CD14-positive monocyte (primary cell): ENCODE measurements around the gene FBXO28. TPM values are rescaled to one million over a fixed set of nuclear protein-coding genes. Genes with fewer than 3 reads are reported as not detected.

Experiments used
- DNase-seq, 3 donors: peaks; one replicate each; pipeline ENCODE4 v3.0.0-alpha.2; 2011 to 2022
- H2AFZ ChIP-seq: 2 replicates; pipeline ENCODE4 v1.6.0; 2012; ENCODE audit warnings: mild to moderate bottlenecking, low read depth, low read length, inconsistent platforms; ENCODE audit not compliant: insufficient read depth, poor library complexity, severe bottlenecking
- H3K27ac ChIP-seq, 2 donors: 1 replicate in 1 of 2; 2 replicates in 1 of 2; pipeline ENCODE4 v1.5.1; 2012 to 2013; ENCODE audit warnings: low read length in 2 of 2, control low read depth in 1 of 2, inconsistent platforms in 1 of 2, low read depth in 1 of 2, mild to moderate bottlenecking in 1 of 2
- H3K27me3 ChIP-seq, 2 donors: one replicate each; pipeline versions ENCODE4 v1.6.0 to v1.6.1; 2011 to 2013; ENCODE audit warnings: low read length in 2 of 2; ENCODE audit not compliant: control insufficient read depth in 2 of 2, insufficient read depth in 2 of 2
- H3K36me3 ChIP-seq, 2 donors: replicated peaks in 1 of 2; 1 replicate in 1 of 2; 2 replicates in 1 of 2; pipeline versions ENCODE4 v1.5.1 to v1.6.1; 2012 to 2013; ENCODE audit warnings: low read length in 2 of 2, control low read depth in 1 of 2, inconsistent platforms in 1 of 2, mild to moderate bottlenecking in 1 of 2; ENCODE audit not compliant: insufficient read depth in 2 of 2, control insufficient read depth in 1 of 2
- H3K4me1 ChIP-seq, 2 donors: 1 replicate in 1 of 2; 2 replicates in 1 of 2; pipeline versions ENCODE4 v1.5.1 to v1.6.1; 2012 to 2013; ENCODE audit warnings: low read length in 2 of 2, control low read depth in 1 of 2, inconsistent platforms in 1 of 2, mild to moderate bottlenecking in 1 of 2, moderate library complexity in 1 of 2; ENCODE audit not compliant: insufficient read depth in 2 of 2, control insufficient read depth in 1 of 2
- H3K4me2 ChIP-seq: replicated peaks from 2 replicates; pipeline ENCODE3; 2012; ENCODE audit warnings: low read length, moderate library complexity, mild to moderate bottlenecking; ENCODE audit not compliant: poor library complexity, severe bottlenecking; ENCODE audit errors: extremely low read depth
- H3K4me3 ChIP-seq, 3 experiments: fragments of 200-600 bp in 1 of 3; sonication (generic) in 1 of 3; replicated peaks in 1 of 3; 1 replicate in 2 of 3; 2 replicates in 1 of 3; pipeline ENCODE4 v1.5.1; 2011 to 2013; ENCODE audit warnings: low read length in 3 of 3, mild to moderate bottlenecking in 3 of 3, control low read depth in 2 of 3, low read depth in 2 of 3, inconsistent platforms in 1 of 3, moderate library complexity in 1 of 3
- H3K79me2 ChIP-seq: 2 replicates; pipeline ENCODE4 v1.6.0; 2012; ENCODE audit warnings: mild to moderate bottlenecking, control low read depth, inconsistent platforms, low read length, moderate library complexity; ENCODE audit not compliant: insufficient read depth
- H3K9ac ChIP-seq: 2 replicates; pipeline ENCODE4 v1.6.0; 2017; ENCODE audit warnings: low read length, mild to moderate bottlenecking; ENCODE audit not compliant: insufficient read depth, poor library complexity, severe bottlenecking
- H3K9me3 ChIP-seq, 2 donors: replicated peaks in 1 of 2; 1 replicate in 1 of 2; 2 replicates in 1 of 2; pipeline versions ENCODE4 v1.5.1 to v1.6.1; 2012 to 2013; ENCODE audit warnings: low read length in 2 of 2, control low read depth in 1 of 2; ENCODE audit not compliant: control insufficient read depth in 1 of 2, insufficient read depth in 1 of 2
- H4K20me1 ChIP-seq: 2 replicates; pipeline ENCODE4 v1.6.0; 2012; ENCODE audit warnings: mild to moderate bottlenecking, low read length, control low read depth, moderate library complexity; ENCODE audit not compliant: insufficient read depth
- H3K27ac Mint-ChIP-seq, 7 donors: one replicate each; pipeline ENCODE4 v1.8.0; 2020; ENCODE audit warnings: mild to moderate bottlenecking in 7 of 7, mixed read lengths in 7 of 7, moderate library complexity in 6 of 7, inconsistent platforms in 2 of 7
- H3K27me3 Mint-ChIP-seq, 3 donors: one replicate each; pipeline ENCODE4 v1.8.0; 2021 to 2022; ENCODE audit warnings: low read depth in 3 of 3, mild to moderate bottlenecking in 3 of 3, mixed read lengths in 3 of 3, moderate library complexity in 3 of 3, inconsistent platforms in 1 of 3
- H3K36me3 Mint-ChIP-seq, 2 donors: one replicate each; pipeline ENCODE4 v1.8.0; 2020; ENCODE audit warnings: mixed read lengths in 2 of 2, inconsistent platforms in 1 of 2, mild to moderate bottlenecking in 1 of 2
- H3K4me1 Mint-ChIP-seq: one replicate; pipeline ENCODE4 v1.8.0; 2020; ENCODE audit warnings: mild to moderate bottlenecking, mixed read lengths
- H3K4me3 Mint-ChIP-seq, 2 donors: one replicate each; pipeline ENCODE4 v1.8.0; 2020; ENCODE audit warnings: mild to moderate bottlenecking in 2 of 2, mixed read lengths in 2 of 2, moderate library complexity in 1 of 2
- H3K9me3 Mint-ChIP-seq, 7 donors: one replicate each; pipeline ENCODE4 v1.8.0; 2020 to 2022; ENCODE audit warnings: mixed read lengths in 7 of 7, mild to moderate bottlenecking in 6 of 7, moderate library complexity in 6 of 7, inconsistent platforms in 2 of 7
- WGBS: methylation state at CpG from one replicate; pipeline ENCODE4 v1.1.5; 2013; ENCODE audit warnings: missing lambda C conversion rate; ENCODE audit not compliant: insufficient coverage; 5-methylcytosine and 5-hydroxymethylcytosine counted together
- intact Hi-C, 2 donors: fragments of 100-400 bp; cut with micrococcal nuclease; formaldehyde crosslinking; loops; one replicate each; pipeline versions ENCODE4 v1.15.0 to v1.15.1; 2023
- polyA plus RNA-seq, 3 donors: library from polyadenylated mRNA; depleted of rRNA in 1 of 3; unstranded in 2 of 3; stranded (reverse) in 1 of 3; fragments of 300-500 nt in 2 of 3; fragments of >200 nt in 1 of 3; fragmentation: Illumina TruSeq in 2 of 3; gene quantifications; 1 replicate in 2 of 3; 2 replicates in 1 of 3; pipeline ENCODE4 v1.2.3, GENCODE V29; 2012 to 2021
- TF ChIP-seq, protein P1 (sequence below): fragments of 200-600 bp; IDR thresholded peaks from one replicate; pipeline ENCODE4 v1.8.0; 2022; ENCODE audit warnings: antibody characterized with exemption, mild to moderate bottlenecking

The FBXO28 gene
- polyA plus RNA-seq, 3 donors, result 12.9 to 15.8 (median 13.0) TPM

- Histone ChIP-seq H3K27me3 (no peaks in the 10 kb centered on the region), H3K4me3 (no peak overlapping the region), H3K27ac (no peak overlapping the region), H4K20me1 (peaks cover 2% of the 10 kb centered on the region), H3K36me3 (peaks cover 13 to 22% of the 10 kb centered on the region in 2 donors), H3K9me3 (no peaks in the 10 kb centered on the region), H3K4me2 (no peak overlapping the region), H3K9ac (no peak overlapping the region), H3K4me1 (peaks cover 13 to 19% of the 10 kb centered on the region in 2 donors), H2AFZ (no peak overlapping the region), H3K79me2 (peaks cover 2% of the 10 kb centered on the region)
- DNase-seq, result no peak
- Mint-ChIP-seq H3K9me3 (peaks cover 0 to 3% (median 0%) of the 10 kb centered on the region in 7 donors), H3K4me1 (peaks cover 27% of the 10 kb centered on the region), H3K4me3 (no peak overlapping the region), H3K36me3 (peaks cover 19 to 27% of the 10 kb centered on the region in 2 donors), H3K27ac (peak overlapping the region in 2 of 7 donors; percentile 46 to 57), H3K27me3 (no peaks in the 10 kb centered on the region)
- 75% methylated on average over 4 of the region's 5 CpGs for WGBS
- TF ChIP-seq, protein P1, sequence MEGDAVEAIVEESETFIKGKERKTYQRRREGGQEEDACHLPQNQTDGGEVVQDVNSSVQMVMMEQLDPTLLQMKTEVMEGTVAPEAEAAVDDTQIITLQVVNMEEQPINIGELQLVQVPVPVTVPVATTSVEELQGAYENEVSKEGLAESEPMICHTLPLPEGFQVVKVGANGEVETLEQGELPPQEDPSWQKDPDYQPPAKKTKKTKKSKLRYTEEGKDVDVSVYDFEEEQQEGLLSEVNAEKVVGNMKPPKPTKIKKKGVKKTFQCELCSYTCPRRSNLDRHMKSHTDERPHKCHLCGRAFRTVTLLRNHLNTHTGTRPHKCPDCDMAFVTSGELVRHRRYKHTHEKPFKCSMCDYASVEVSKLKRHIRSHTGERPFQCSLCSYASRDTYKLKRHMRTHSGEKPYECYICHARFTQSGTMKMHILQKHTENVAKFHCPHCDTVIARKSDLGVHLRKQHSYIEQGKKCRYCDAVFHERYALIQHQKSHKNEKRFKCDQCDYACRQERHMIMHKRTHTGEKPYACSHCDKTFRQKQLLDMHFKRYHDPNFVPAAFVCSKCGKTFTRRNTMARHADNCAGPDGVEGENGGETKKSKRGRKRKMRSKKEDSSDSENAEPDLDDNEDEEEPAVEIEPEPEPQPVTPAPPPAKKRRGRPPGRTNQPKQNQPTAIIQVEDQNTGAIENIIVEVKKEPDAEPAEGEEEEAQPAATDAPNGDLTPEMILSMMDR, result no peak
- intact Hi-C loops, result no loop called here
Measured at GRCh38 chr1:224196813-224197600, 83.1 kb downstream of the FBXO28 start.

DNA sequence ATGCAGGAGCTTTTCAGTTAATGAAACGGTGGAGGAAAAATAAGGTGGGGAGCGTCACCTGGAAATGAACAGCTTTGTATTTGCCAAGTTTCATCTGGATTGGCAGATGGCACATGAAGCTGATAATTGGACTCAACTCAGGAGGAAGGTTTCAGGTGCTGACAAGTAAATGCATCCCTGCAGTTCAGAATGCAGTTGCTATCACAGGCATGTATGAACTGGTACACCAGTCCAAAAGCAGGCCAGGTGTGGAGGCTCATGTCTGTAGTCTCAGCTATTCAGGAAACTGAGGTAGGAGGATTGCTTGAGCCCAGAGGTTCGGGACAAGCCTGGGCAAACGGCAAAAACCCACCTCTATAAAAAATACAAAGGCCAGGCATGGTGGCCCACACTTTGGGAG, 84.7 kb downstream of the FBXO28 start:
- Mint-ChIP-seq H3K4me1 (peaks cover 36% of the 10 kb centered on the region), H3K9me3 (peaks cover 0 to 3% (median 0%) of the 10 kb centered on the region in 7 donors), H3K4me3 (no peak overlapping the region), H3K27ac (peak overlapping the region in 1 of 7 donors; percentile 53), H3K27me3 (no peaks in the 10 kb centered on the region), H3K36me3 (peaks cover 10 to 13% of the 10 kb centered on the region in 2 donors)
- intact Hi-C loops, result no loop called here
- Histone ChIP-seq H3K9ac (no peak overlapping the region), H3K27ac (no peak overlapping the region), H3K9me3 (no peaks in the 10 kb centered on the region), H3K79me2 (no peaks in the 10 kb centered on the region), H3K4me1 (peaks cover 27 to 34% of the 10 kb centered on the region in 2 donors), H3K27me3 (no peaks in the 10 kb centered on the region), H4K20me1 (no peaks in the 10 kb centered on the region), H3K4me2 (no peak overlapping the region), H3K4me3 (no peak overlapping the region), H2AFZ (no peak overlapping the region), H3K36me3 (peaks cover under 1 to 8% of the 10 kb centered on the region in 2 donors)
- no peak for DNase-seq
- TF ChIP-seq, protein P1, result no peak
- WGBS, result 89% methylated on average over 2 of the region's 4 CpGs
